Endothelial cell of umbilical vein (primary cell): ENCODE measurements around the gene NKTR. TPM values are rescaled to one million over a fixed set of nuclear protein-coding genes. Genes with fewer than 3 reads are reported as not detected.

ENCODE experiments used
- BruUV-seq: library from RNA; stranded (reverse); fragments of 400-500 nt; replicated peaks from 2 replicates; lab custom pipeline; 2021; lab: Mats Ljungman, UMichigan
- CTCF ChIA-PET: fragments of 300-600, 350-600 bp; sonication (Branson Sonifier 250); formaldehyde crosslinking; loops from one replicate; lab custom pipeline; 2021; ENCODE audit warnings: antibody characterized with exemption, inconsistent platforms; lab: Charles Lee
- POLR2A ChIA-PET: fragments of 300-600, 350-600 bp; sonication (Branson Sonifier 250); formaldehyde crosslinking; loops from one replicate; lab custom pipeline; 2021; ENCODE audit warnings: antibody characterized with exemption, inconsistent platforms; lab: Charles Lee
- DNase-seq: peaks from one replicate; pipeline ENCODE4 v3.0.0-alpha.2; 2011; ENCODE audit warnings: low read depth, low spot score
- FAIRE-seq: peaks from 2 replicates; lab custom pipeline; 2011; peaks lifted over from hg19 to GRCh38; lab: Jason Lieb, UNC
- H2AFZ ChIP-seq: 2 replicates; pipeline ENCODE4 v1.6.0; 2012; ENCODE audit warnings: low read depth, low read length, control low read depth, inconsistent platforms
- H3K27ac ChIP-seq: 2 replicates; pipeline ENCODE4 v1.5.1; 2011; ENCODE audit warnings: low read depth, mild to moderate bottlenecking, control low read depth, low read length, moderate library complexity; ENCODE audit not compliant: insufficient read depth
- H3K27me3 ChIP-seq, 2 experiments: 2 replicates each; pipeline versions ENCODE4 v1.6.0 to v1.6.1; 2011; ENCODE audit warnings: low read length in 2 of 2, mixed read lengths in 1 of 2; ENCODE audit not compliant: control insufficient read depth in 2 of 2, insufficient read depth in 2 of 2
- H3K36me3 ChIP-seq, 2 experiments: 2 replicates in 1 of 2; 3 replicates in 1 of 2; pipeline ENCODE4 v1.5.1; 2011; ENCODE audit warnings: low read length in 2 of 2, mild to moderate bottlenecking in 1 of 2, moderate library complexity in 1 of 2; ENCODE audit not compliant: control insufficient read depth in 2 of 2, insufficient read depth in 2 of 2; ENCODE audit errors: extremely low read depth in 1 of 2
- H3K4me1 ChIP-seq: 3 replicates; pipeline ENCODE4 v1.5.1; 2011; ENCODE audit warnings: mild to moderate bottlenecking, low read length; ENCODE audit not compliant: control insufficient read depth, insufficient read depth; ENCODE audit errors: extremely low read depth
- H3K4me2 ChIP-seq: 2 replicates; pipeline ENCODE4 v1.6.1; 2011; ENCODE audit warnings: low read length, control low read depth, mixed read lengths; ENCODE audit not compliant: insufficient read depth
- H3K4me3 ChIP-seq, 3 experiments: fragments of 200-600 bp in 1 of 3; sonication (generic), shearing (Covaris generic) in 1 of 3; replicated peaks in 1 of 3; 2 replicates each; pipeline ENCODE4 v1.5.1; 2011 to 2016; ENCODE audit warnings: control low read depth in 3 of 3, low read length in 3 of 3, mild to moderate bottlenecking in 2 of 3, inconsistent platforms in 1 of 3, low read depth in 1 of 3, moderate library complexity in 1 of 3; ENCODE audit not compliant: insufficient read depth in 1 of 3
- H3K79me2 ChIP-seq: 2 replicates; pipeline ENCODE4 v1.6.0; 2012; ENCODE audit warnings: low read length, inconsistent platforms; ENCODE audit not compliant: control insufficient read depth, insufficient read depth
- H3K9ac ChIP-seq: replicated peaks from 2 replicates; pipeline ENCODE3; 2011; ENCODE audit warnings: low read length, control low read depth; ENCODE audit not compliant: insufficient read depth; ENCODE audit errors: extremely low read depth
- H3K9me1 ChIP-seq: replicated peaks from 3 replicates; pipeline ENCODE4 v1.6.0; 2011; ENCODE audit warnings: mild to moderate bottlenecking, low read length; ENCODE audit not compliant: control insufficient read depth, insufficient read depth; ENCODE audit errors: extremely low read depth
- H3K9me3 ChIP-seq: replicated peaks from 2 replicates; pipeline ENCODE4 v1.5.1; 2012; ENCODE audit warnings: low read length, inconsistent platforms; ENCODE audit not compliant: control insufficient read depth, insufficient read depth
- H4K20me1 ChIP-seq: replicated peaks from 2 replicates; pipeline ENCODE3; 2011; ENCODE audit warnings: mild to moderate bottlenecking, low read length; ENCODE audit not compliant: control insufficient read depth, insufficient read depth; ENCODE audit errors: extremely low read depth
- EZH2 ChIP-seq: IDR thresholded peaks from 2 replicates; pipeline ENCODE4 v1.6.1; 2012; ENCODE audit warnings: borderline replicate concordance, low read depth, mild to moderate bottlenecking, moderate library complexity, low read length, inconsistent platforms; ENCODE audit not compliant: severe bottlenecking
- FOS ChIP-seq: IDR thresholded peaks from 2 replicates; pipeline ENCODE4 v1.6.1; 2011; ENCODE audit warnings: mild to moderate bottlenecking, low read length, moderate library complexity, borderline replicate concordance; ENCODE audit not compliant: insufficient read depth
- GATA2 ChIP-seq: IDR thresholded peaks from 2 replicates; pipeline ENCODE4 v1.7.0; 2011; ENCODE audit warnings: low read depth, mild to moderate bottlenecking, moderate library complexity, mixed read lengths, low read length; ENCODE audit not compliant: insufficient read length, insufficient read depth
- JUN ChIP-seq: IDR thresholded peaks from 2 replicates; pipeline ENCODE4 v1.6.1; 2011; ENCODE audit warnings: borderline replicate concordance, low read depth; ENCODE audit not compliant: insufficient read length, insufficient read depth
- MYC ChIP-seq: IDR thresholded peaks from one replicate; pipeline ENCODE4 v1.6.1; 2011; ENCODE audit warnings: mild to moderate bottlenecking, low read depth, low read length
- POLR2A ChIP-seq: IDR thresholded peaks from 2 replicates; pipeline ENCODE4 v1.6.1; 2012; ENCODE audit warnings: low read depth, mild to moderate bottlenecking, control low read depth, low read length
- POLR2AphosphoS5 ChIP-seq: IDR thresholded peaks from 2 replicates; pipeline ENCODE4 v1.6.1; 2012; ENCODE audit warnings: low read depth, mild to moderate bottlenecking, control low read depth, low read length, moderate library complexity; ENCODE audit not compliant: insufficient read depth
- dilution Hi-C: fragments of 300-500 bp; cut with MboI; formaldehyde crosslinking; loops from one replicate; pipeline ENCODE4 v1.15.0; 2019; ENCODE audit warnings: low sequenced_read_pairs; ENCODE audit not compliant: extremely low pct_ligation_motif_present
- intact Hi-C: fragments of 100-400 bp; cut with micrococcal nuclease; formaldehyde crosslinking; loops from one replicate; pipeline ENCODE4 v1.10.0; 2022
- polyA plus RNA-seq, 4 experiments: library from polyadenylated mRNA; depleted of rRNA in 3 of 4; stranded (reverse) in 3 of 4; unstranded in 1 of 4; fragments of >200 nt; gene quantifications; 2 replicates each; pipeline versions ENCODE4 v1.2.1 to v1.2.3, GENCODE V29; 2011 to 2012; ENCODE audit warnings: missing spikeins in 1 of 4
- total RNA-seq: library from RNA; stranded (reverse); gene quantifications from 2 replicates; pipeline ENCODE4 v1.2.3, GENCODE V29; 2021
- TF ChIP-seq, protein P1 (sequence below), 2 donors: IDR thresholded peaks; 1 replicate in 1 of 2; 2 replicates in 1 of 2; pipeline ENCODE4 v1.5.1; 2011; ENCODE audit warnings: low read length in 2 of 2, mild to moderate bottlenecking in 2 of 2, moderate library complexity in 2 of 2, control low read depth in 1 of 2, inconsistent platforms in 1 of 2, low read depth in 1 of 2; ENCODE audit not compliant: insufficient read depth in 1 of 2; ENCODE audit errors: extremely low read depth in 1 of 2
- TF ChIP-seq, protein P2 (sequence below): IDR thresholded peaks from 2 replicates; pipeline ENCODE4 v1.6.1; 2011; ENCODE audit not compliant: insufficient read depth, insufficient read length

NKTR gene
- total and polyA plus RNA-seq, 2 donors (not counting 3 experiments of a cell fraction or from before 2014, with no cell fraction given) = 27.4 to 99.0 TPM

DNA sequence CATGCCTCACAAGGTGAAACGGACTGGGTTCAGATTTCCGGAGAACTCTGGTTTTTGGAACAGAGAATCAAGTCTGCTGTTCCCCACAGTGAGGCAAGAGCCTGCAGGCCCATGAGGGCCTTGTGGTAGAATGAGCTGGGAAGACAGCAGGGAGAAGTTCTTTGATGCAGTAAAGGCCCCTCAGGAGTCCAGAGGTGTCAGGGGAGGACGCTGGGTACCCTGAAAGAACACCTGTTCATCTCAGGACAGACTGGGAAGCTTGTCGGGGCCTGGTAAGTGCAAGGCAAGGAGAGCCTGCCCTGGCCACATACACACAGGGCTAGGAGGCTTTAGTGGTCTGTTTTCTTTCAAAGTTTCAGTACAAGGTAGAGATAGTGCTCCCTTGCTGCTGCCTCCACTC, 49.3 kb downstream of the NKTR start:
- Histone ChIP-seq H3K4me2 (no peak overlapping the region), H4K20me1 (peaks cover under 1% of the 10 kb centered on the region), H3K4me1 (peaks cover 22% of the 10 kb centered on the region), H3K36me3 (peaks cover 10 to 17% of the 10 kb centered on the region in 2 experiments), H3K4me3 (no peak overlapping the region), H3K27me3 (no peaks in the 10 kb centered on the region), H3K27ac (no peak overlapping the region), H3K79me2 (peaks cover 21% of the 10 kb centered on the region), H2AFZ (no peak overlapping the region), H3K9me1 (no peaks in the 10 kb centered on the region), H3K9ac (no peak overlapping the region), H3K9me3 (no peaks in the 10 kb centered on the region)
- ChIA-PET POLR2A (no interaction called here), CTCF (interaction anchor here (1.0 to 1.1 kb wide), 2 partner anchors 36 to 39 kb away, joined by 3 to 4 read pairs; no protein-coding TSS in a partner anchor)
- dilution Hi-C loops (no loop called here), intact Hi-C loops (no loop called here)
- no peak for TF ChIP-seq POLR2A
- TF ChIP-seq, protein P1, sequence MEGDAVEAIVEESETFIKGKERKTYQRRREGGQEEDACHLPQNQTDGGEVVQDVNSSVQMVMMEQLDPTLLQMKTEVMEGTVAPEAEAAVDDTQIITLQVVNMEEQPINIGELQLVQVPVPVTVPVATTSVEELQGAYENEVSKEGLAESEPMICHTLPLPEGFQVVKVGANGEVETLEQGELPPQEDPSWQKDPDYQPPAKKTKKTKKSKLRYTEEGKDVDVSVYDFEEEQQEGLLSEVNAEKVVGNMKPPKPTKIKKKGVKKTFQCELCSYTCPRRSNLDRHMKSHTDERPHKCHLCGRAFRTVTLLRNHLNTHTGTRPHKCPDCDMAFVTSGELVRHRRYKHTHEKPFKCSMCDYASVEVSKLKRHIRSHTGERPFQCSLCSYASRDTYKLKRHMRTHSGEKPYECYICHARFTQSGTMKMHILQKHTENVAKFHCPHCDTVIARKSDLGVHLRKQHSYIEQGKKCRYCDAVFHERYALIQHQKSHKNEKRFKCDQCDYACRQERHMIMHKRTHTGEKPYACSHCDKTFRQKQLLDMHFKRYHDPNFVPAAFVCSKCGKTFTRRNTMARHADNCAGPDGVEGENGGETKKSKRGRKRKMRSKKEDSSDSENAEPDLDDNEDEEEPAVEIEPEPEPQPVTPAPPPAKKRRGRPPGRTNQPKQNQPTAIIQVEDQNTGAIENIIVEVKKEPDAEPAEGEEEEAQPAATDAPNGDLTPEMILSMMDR (IDR thresholded peaks at IDR 0.05; ENCODE audit: extremely low read depth in 1 of 2, insufficient read depth in 1 of 2, low read depth in 1 of 2, low read length in 2 of 2) = no peak
- TF ChIP-seq GATA2 = no peak
- TF ChIP-seq, protein P2, sequence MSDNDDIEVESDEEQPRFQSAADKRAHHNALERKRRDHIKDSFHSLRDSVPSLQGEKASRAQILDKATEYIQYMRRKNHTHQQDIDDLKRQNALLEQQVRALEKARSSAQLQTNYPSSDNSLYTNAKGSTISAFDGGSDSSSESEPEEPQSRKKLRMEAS = no peak
- TF ChIP-seq EZH2 = no peak
- no peak for TF ChIP-seq MYC
- TF ChIP-seq JUN = no peak
- no peak for TF ChIP-seq POLR2AphosphoS5
- TF ChIP-seq FOS = no peak
- no peak for DNase-seq
- no peak for FAIRE-seq
- BruUV-seq = no TSS peak
